Measurements from ENCODE around the gene DUS2. TPM values are rescaled to one million over a fixed set of nuclear protein-coding genes. Genes with fewer than 3 reads are reported as not detected.
"Not testable (repeated sequence)": the region's sequence is repeated elsewhere in the genome, so short reads cannot be mapped to it uniquely, and the experiment has no call there.

Gene DUS2
- total RNA-seq, 6 donors from 2014 or later: 12.7 to 28.3 (median 16.8) TPM

DNA sequence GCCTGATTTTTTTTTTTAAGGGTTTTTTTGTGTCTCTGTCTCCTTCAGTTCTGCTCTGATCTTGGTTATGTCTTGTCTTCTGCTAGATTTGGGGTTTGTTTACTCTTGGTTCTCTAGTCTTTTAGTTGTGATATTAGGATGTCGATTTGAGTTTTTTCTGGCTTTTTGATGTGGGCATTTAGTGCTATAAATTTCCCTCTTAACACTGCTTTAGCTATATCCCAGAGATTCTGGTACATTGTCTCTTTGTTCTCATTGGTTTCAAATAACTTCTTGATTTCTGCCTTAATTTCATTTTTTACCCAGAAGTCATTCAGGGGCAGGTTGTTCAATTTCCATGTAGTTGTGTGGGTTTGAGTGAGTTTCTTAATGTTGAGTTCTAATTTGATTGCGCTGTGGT lies 87.5 kb downstream of the DUS2 start:
- H3K4me3 ChIP-seq; H3K27ac ChIP-seq; H3K36me3 ChIP-seq; H3K27me3 ChIP-seq; H3K9me3 ChIP-seq; DNase-seq; ATAC-seq (ENCODE audit: low FRiP score in 2 of 2): not testable (repeated sequence)
- peaks cover 0 to 43% (median 16%) of the 10 kb centered on the region in 4 donors for H3K4me1 ChIP-seq
- WGBS, 2 donors: 93 to 100% methylated on average over 2 of the region's 2 CpGs

DNA sequence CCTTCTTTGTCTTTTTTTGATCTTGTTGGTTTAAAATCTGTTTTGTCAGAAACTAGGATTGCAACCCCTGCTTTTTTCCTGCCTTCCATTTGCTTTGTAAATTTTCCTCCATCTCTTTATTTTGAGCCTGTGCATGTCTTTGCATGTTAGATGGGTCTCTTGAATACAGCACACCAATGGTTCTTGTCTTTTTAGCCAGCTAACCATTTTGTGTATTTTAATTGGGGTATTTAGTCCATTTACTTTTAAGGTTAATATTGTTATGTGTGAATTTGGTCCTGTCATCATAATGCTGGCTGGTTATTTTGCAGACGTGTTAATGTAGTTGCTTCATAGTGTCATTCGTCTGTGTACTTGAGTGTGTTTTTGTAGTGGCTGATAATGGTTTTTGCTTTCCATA lies 88.3 kb downstream of the DUS2 start:
- DNase-seq: no peak
- ATAC-seq (ENCODE audit: low FRiP score in 2 of 2): no peak
- 77 to 82% methylated on average over 2 of the region's 2 CpGs for WGBS, 2 donors
- Histone ChIP-seq H3K4me1 (peaks cover 6 to 51% (median 22%) of the 10 kb centered on the region in 4 donors), H3K27ac (no peak overlapping the region), H3K9me3 (peaks cover 0 to 6% (median 0%) of the 10 kb centered on the region in 4 donors), H3K27me3 (no peaks in the 10 kb centered on the region), H3K36me3 (no peaks in the 10 kb centered on the region), H3K4me3 (no peak overlapping the region)
- TF ChIP-seq EP300 (IDR thresholded peaks at IDR 0.05) (no peak), POLR2A (IDR thresholded peaks at IDR 0.05) (no peak), POLR2AphosphoS5 (IDR thresholded peaks at IDR 0.05) (no peak)
- TF ChIP-seq, protein P1, sequence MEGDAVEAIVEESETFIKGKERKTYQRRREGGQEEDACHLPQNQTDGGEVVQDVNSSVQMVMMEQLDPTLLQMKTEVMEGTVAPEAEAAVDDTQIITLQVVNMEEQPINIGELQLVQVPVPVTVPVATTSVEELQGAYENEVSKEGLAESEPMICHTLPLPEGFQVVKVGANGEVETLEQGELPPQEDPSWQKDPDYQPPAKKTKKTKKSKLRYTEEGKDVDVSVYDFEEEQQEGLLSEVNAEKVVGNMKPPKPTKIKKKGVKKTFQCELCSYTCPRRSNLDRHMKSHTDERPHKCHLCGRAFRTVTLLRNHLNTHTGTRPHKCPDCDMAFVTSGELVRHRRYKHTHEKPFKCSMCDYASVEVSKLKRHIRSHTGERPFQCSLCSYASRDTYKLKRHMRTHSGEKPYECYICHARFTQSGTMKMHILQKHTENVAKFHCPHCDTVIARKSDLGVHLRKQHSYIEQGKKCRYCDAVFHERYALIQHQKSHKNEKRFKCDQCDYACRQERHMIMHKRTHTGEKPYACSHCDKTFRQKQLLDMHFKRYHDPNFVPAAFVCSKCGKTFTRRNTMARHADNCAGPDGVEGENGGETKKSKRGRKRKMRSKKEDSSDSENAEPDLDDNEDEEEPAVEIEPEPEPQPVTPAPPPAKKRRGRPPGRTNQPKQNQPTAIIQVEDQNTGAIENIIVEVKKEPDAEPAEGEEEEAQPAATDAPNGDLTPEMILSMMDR (IDR thresholded peaks at IDR 0.05): no peak

DNA sequence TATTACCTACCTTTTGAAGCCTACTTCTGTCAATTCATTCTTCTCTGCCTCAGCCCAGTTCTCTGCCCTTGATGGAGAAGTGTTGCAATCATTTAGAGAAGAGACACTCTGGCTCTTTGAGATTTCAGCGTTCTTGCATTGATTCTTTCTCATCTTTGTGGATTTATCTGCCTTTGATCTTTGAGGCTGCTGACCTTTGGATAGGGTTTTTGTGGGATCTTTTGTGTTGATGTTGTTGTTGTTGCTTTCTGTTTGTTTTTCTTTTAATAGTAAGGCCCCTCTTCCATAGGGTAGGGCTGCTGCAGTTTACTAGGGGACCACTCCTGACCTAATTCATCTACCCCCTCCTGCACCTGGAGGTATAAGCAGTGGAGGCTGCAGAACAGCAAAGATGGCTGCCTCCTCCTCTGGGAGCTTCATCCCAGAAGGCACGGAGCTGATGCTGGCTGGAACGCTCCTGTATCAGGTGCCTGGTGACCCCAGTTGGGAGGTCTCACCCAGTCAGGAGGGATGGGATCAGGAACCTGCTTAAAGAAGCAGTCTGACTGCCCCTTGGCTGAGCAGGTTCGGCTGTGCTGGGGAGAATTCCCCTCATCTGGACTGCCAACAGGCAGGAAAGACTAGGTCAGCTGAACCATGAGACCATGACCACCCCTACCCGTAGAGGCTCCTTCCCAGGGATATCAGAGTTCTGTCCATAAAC lies 90.1 kb downstream of the DUS2 start:
- Histone ChIP-seq H3K27ac (no peak overlapping the region), H3K27me3 (no peaks in the 10 kb centered on the region), H3K36me3 (peaks cover 0 to 3% (median 0%) of the 10 kb centered on the region in 4 donors), H3K4me1 (peaks cover 18 to 51% (median 24%) of the 10 kb centered on the region in 4 donors), H3K9me3 (peaks cover 0 to 6% (median 0%) of the 10 kb centered on the region in 4 donors), H3K4me3 (no peak overlapping the region)
- no peak for DNase-seq
- no peak for ATAC-seq (ENCODE audit: low FRiP score in 2 of 2)
- WGBS, 2 donors: 72 to 81% methylated on average over 3 to 5 of the region's 5 CpGs
- TF ChIP-seq POLR2A (IDR thresholded peaks at IDR 0.05) (no peak), EP300 (IDR thresholded peaks at IDR 0.05) (no peak), POLR2AphosphoS5 (IDR thresholded peaks at IDR 0.05) (no peak)
- TF ChIP-seq, protein P1 (IDR thresholded peaks at IDR 0.05): no peak

DNA sequence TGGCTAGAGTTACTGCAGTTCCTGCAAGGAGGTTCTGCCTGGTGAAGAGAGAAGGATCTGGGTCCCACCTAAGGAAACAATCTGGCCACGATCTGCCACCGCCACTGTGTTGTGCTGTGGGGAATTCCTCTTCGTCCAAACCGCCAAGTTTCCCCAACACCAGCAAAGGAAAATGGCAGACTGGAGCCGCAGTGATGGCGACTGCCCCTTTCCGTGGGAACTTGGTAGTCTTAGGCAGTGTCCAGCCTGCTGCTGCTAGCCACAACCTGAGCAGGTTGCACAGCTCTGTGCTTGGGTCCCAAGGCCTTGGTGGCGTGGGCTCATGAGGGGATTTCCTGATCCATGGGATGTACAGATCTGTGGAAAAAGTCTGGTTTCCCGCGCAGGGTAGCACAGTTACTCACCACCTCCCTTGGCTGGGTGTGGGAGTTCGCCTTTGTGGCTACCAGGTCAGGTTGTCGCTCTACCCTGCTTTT lies 90.7 kb downstream of the DUS2 start:
- 90 to 96% methylated on average over 10 to 12 of the region's 12 CpGs for WGBS, 2 donors
- H3K4me1 ChIP-seq: peaks cover 18 to 51% (median 25%) of the 10 kb centered on the region in 4 donors
- TF ChIP-seq EP300 (IDR thresholded peaks at IDR 0.05) (no peak), POLR2A (IDR thresholded peaks at IDR 0.05) (no peak), POLR2AphosphoS5 (IDR thresholded peaks at IDR 0.05) (no peak)
- TF ChIP-seq, protein P1 (IDR thresholded peaks at IDR 0.05): no peak
- H3K27me3 ChIP-seq: no peaks in the 10 kb centered on the region
- DNase-seq (no peak), ATAC-seq (ENCODE audit: low FRiP score in 2 of 2) (no peak)
- H3K4me3 ChIP-seq: no peak overlapping the region
- H3K36me3 ChIP-seq: peaks cover 0 to 3% (median 0%) of the 10 kb centered on the region in 4 donors
- no peak overlapping the region for H3K27ac ChIP-seq
- H3K9me3 ChIP-seq: peaks cover 0 to 6% (median 0%) of the 10 kb centered on the region in 4 donors

DNA sequence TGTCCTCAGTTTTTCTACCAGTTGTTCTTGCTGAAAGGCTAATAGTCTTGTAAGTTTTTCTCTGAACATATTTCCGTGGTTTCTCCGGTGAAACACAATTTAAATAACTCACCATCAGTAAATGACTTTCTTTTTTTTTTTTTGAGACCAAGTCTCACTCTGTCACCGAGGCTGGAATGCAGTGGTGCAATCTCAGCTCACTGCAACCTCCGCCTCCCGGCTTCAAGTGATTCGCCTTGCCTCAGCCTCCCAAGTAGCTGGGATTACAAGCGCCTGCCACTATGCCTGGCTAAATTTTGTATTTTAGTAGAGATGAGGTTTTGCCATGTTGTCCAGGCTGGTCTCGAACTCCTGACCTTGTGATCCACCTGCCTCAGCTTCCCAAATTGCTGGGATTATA lies 91.9 kb downstream of the DUS2 start:
- ATAC-seq (ENCODE audit: low FRiP score in 2 of 2); H3K4me3 ChIP-seq; H3K9me3 ChIP-seq; H3K36me3 ChIP-seq; H3K27me3 ChIP-seq: not testable (repeated sequence)
- H3K27ac ChIP-seq: peak overlapping the region in 1 of 4 donors; percentile 3
- DNase-seq: peak in 1 of 2 donors; percentile 65
- peaks cover 18 to 51% (median 26%) of the 10 kb centered on the region in 4 donors for H3K4me1 ChIP-seq
- WGBS, 2 donors: 63 to 72% methylated on average over 8 of the region's 8 CpGs

DNA sequence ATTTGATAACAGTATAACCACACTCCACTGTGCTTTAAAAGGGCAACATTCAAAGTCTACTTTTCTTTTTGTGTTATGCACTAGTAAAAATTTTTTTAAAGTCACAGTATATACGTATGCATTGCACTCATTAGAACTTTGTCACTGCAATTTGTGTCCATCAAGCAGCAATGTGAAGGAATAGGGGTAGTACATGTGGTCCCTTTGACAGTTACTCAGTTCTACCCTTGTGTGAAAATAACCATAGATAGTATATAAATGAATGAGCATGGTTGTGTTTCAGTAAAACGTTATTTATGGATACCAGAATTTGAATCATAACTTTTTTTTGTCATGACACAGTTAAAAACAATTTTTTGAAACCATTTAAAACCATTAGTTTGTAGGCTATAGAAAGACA lies 92.8 kb downstream of the DUS2 start:
- Histone ChIP-seq H3K36me3 (peaks cover 0 to 3% (median 0%) of the 10 kb centered on the region in 4 donors), H3K27me3 (no peaks in the 10 kb centered on the region), H3K9me3 (peaks cover 0 to 6% (median 0%) of the 10 kb centered on the region in 4 donors), H3K4me1 (peaks cover 18 to 57% (median 26%) of the 10 kb centered on the region in 4 donors), H3K4me3 (no peak overlapping the region), H3K27ac (peak overlapping the region in 1 of 4 donors; percentile 42)
- DNase-seq: no peak
- WGBS, 2 donors: 65 to 73% methylated on average over 2 of the region's 2 CpGs
- no peak for ATAC-seq (ENCODE audit: low FRiP score in 2 of 2)
- TF ChIP-seq POLR2AphosphoS5 (IDR thresholded peaks at IDR 0.05): no peak
- TF ChIP-seq EP300 (IDR thresholded peaks at IDR 0.05): no peak
- TF ChIP-seq POLR2A (IDR thresholded peaks at IDR 0.05): no peak
- TF ChIP-seq, protein P1 (IDR thresholded peaks at IDR 0.05): no peak

Data from upper lobe of left lung (tissue), 6 donors.